Skin epidermis (tissue), 12 donors: ENCODE data around the gene SMS.

ENCODE experiments used
- H3K27ac ChIP-seq, 21 experiments: fragments of 200-600 bp; sonication (generic) in 11 of 21; one replicate each; pipeline ENCODE4 v1.5.0; 2020; ENCODE audit warnings: mild to moderate bottlenecking in 3 of 21, inconsistent platforms in 2 of 21, moderate library complexity in 2 of 21
- H3K4me3 ChIP-seq, 7 experiments: fragments of 200-600 bp; sonication (generic) in 2 of 7; one replicate each; pipeline ENCODE4 v1.5.0; 2020; ENCODE audit warnings: inconsistent platforms in 2 of 7, mild to moderate bottlenecking in 2 of 7, moderate library complexity in 1 of 7

The SMS gene

DNA sequence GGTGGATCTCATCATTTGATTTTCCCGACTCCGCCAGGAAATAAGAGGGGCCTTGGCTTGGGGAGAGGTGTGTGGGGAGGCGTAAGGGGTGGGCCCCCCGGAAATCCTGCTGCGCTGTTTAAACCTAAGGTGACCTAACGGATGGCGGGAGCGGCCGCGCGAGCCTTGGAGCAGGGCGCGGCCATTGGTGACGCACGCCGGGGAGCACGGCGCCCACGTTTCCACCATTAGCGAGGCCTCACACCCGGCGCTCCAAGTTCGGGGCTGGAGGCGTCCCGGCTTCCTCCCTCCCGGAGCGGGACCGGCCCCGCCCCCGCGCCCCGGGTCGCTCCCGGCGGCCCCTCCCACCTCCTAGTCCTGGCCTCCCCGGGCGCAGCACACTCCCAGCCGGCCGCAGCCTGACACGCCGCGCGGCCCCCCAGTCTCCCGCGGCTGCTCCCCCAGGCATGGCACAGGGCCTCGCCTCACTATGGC lies at the start of gene SMS:
Gene SMS (plus strand): TSS at position 354 of the 474 bp plus-strand sequence. CDS start 116 bp downstream, at position 470.
- H3K4me3 ChIP-seq, result peak within 1 kb of the TSS; percentile 40 to 58 (median 51)

DNA sequence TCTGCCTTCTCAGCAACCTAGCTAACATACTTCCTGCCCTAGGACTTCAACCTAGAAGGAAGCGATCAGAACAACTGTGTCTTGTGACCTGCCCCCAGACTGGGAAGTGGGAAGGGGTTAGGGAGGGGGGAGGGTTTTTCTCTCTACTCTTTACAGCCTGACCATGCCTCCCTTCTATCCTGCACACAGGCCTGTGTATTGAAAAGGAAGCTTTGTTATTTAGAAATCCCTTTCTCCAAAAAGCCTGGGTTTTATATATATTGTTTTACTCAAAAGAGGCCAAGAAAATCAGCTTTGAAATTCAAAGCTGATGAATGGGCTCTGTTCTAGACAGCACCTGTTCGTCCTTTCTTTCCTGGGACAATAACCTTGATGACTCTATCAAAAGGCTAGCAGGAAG lies 35.2 kb upstream of the SMS start:
- Histone ChIP-seq H3K4me3 (no peak overlapping the region), H3K27ac (no peak overlapping the region)

More for the DNA sequence above, at the start of gene SMS:
- peak within 1 kb of the TSS in 16 of 21 experiments; percentile 6 to 80 (median 60) for H3K27ac ChIP-seq

DNA sequence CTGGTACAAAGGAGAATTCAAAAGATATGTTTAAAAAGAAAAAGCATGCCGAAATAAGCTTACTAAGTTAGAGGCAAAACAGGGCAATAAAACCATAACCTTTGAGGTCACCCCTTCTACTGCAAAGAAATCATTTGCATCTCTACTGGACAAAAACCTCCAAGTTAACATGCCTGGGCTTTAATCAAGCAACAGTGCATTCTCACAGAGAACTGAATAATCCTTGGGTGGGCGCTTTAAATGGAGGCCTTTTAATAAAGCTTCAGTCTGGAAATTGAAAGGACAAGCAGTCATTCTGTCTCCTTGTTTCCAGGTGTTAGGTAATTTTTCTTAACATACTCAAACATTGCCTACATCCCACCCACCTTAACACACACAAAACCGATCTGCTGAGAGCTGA lies 34.6 kb upstream of the SMS start:
- Histone ChIP-seq H3K4me3 (no peak overlapping the region), H3K27ac (no peak overlapping the region)

GRCh38 chrX:21907260-21907659 lies 33.2 kb upstream of the SMS start:
- H3K27ac ChIP-seq, result no peak overlapping the region
- no peak overlapping the region for H3K4me3 ChIP-seq

- Histone ChIP-seq H3K27ac (no peak overlapping the region), H3K4me3 (no peak overlapping the region)
These were observed 29.0 kb upstream of the SMS start for GRCh38 chrX:21911481-21911880.

DNA sequence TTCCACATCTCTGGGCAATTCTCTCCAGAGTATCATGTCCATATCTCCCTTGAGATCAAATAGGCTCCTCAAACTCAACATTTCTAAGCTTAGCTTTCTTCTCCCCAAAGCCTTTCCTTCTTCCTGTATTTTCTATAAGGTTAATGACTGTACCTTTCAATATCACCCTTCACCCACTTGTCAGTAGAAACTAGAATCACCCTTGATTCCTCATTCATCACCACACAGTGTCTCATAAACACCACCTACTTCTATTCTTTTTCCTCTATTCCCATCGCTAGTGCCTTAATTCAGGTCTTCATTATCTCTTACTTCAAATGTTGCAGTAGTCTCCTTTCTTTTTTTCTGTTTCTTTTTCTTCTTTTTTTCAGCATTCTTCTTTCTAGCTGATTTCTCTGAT lies 28.3 kb upstream of the SMS start:
- H3K4me3 ChIP-seq, result no peak overlapping the region
- H3K27ac ChIP-seq, result no peak overlapping the region

- no peak overlapping the region for H3K27ac ChIP-seq
- no peak overlapping the region for H3K4me3 ChIP-seq
These were observed 27.5 kb upstream of the SMS start for GRCh38 chrX:21912989-21913388.

- Histone ChIP-seq H3K4me3 (no peak overlapping the region), H3K27ac (peak overlapping the region in 2 of 21 experiments; percentile 27 to 44)
These were observed 14.4 kb upstream of the SMS start for GRCh38 chrX:21926116-21926515.

GRCh38 chrX:21926527-21927278 lies 13.8 kb upstream of the SMS start:
- H3K4me3 ChIP-seq, result no peak overlapping the region
- H3K27ac ChIP-seq, result peak overlapping the region in 2 of 21 experiments; percentile 27 to 44

GRCh38 chrX:21929209-21929608 lies 11.3 kb upstream of the SMS start:
- Histone ChIP-seq H3K27ac (no peak overlapping the region), H3K4me3 (no peak overlapping the region)

DNA sequence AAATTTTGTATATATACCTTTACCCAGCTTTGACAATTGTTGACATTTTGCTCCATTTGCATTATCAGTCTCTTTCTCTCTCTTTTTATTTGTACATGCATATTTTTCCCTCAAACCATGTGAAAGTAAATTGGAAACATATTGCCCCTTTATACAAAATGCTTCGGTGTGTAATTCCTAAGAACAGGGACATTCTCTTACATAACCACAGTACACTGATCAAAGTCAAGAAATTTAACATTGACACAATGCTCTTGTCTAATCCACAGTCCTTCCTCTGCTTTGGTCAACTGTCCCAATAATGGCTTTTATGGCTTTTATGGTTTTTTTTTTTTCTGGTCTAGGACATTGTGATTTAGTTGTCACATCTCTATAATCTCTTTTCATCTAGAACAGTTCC lies 9.5 kb upstream of the SMS start:
- H3K27ac ChIP-seq, result no peak overlapping the region
- H3K4me3 ChIP-seq, result no peak overlapping the region

- H3K27ac ChIP-seq, result peak overlapping the region in 3 of 21 experiments; percentile 3 to 63 (median 58)
- H3K4me3 ChIP-seq, result no peak overlapping the region
These were observed 8.1 kb upstream of the SMS start for GRCh38 chrX:21932292-21933002.

DNA sequence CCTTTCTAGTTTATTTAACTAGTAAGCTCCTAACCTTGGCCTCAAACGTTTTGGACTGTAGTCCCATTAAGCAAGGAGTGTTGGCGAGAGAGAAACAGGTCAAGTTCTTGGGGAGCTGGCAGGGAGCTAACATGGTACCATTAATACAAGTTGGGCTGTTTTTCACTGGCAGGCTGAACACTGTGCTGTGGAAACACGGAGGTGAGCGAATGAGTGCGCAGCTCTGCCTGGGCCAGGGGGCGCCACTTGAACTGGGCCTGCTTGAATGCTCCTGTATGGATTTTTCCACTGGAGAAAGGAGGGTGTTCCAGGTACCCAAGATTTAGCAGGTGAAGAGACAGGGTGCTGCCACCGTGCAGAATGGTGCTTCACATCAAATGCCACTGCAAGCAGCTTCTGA lies 7.4 kb upstream of the SMS start:
- peak overlapping the region in 2 of 21 experiments; percentile 7 to 16 for H3K27ac ChIP-seq
- no peak overlapping the region for H3K4me3 ChIP-seq

DNA sequence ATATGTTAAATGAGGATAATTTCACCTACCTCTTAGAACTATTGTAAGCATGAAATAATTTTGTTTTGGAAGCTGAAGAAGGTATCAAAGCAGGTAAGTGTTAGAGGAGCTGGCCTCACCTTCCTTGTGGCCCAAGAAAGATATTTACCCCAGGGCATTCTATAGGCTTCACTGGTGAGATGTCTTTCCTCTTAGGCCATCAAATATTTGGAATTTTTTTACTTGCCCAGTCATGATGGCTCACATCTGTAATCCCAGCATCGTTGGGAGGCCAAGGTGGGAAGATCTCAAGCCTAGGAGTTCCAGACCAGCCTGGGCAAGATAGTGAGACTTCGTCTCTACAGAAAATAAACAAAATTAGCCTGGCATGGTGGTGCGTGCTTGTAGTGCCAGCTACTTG lies 6.1 kb upstream of the SMS start:
- Histone ChIP-seq H3K27ac (no peak overlapping the region), H3K4me3 (no peak overlapping the region)

DNA sequence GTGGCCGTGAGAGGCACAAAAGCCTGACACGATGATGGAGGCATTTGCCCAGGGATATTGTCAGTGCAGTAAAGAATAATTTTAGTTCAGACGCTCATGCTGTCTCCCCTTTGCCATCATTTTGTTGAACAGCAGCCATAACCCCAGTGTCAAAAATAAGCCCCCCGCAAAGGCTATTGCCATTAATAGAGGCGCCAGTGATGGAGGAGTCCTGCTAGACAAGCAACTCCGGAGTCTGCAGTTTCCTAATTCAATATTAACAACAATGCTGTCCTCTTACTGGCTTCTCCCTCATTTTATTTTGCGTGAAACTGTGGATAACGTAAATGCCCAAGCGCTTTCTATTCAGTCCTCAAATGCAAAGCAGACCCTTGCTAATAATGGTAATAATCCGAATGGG lies 603 bp upstream of the SMS start:
- Histone ChIP-seq H3K27ac (peak overlapping the region in 13 of 21 experiments; percentile 5 to 80 (median 61)), H3K4me3 (peak overlapping the region in 4 of 7 experiments; percentile 45 to 58 (median 52))

GRCh38 chrX:21943460-21944135 lies 3.1 kb downstream of the SMS start:
- Histone ChIP-seq H3K27ac (peak overlapping the region in 3 of 21 experiments; percentile 38 to 76 (median 49)), H3K4me3 (no peak overlapping the region)

- no peak overlapping the region for H3K4me3 ChIP-seq
- peak overlapping the region in 2 of 21 experiments; percentile 44 to 49 for H3K27ac ChIP-seq
These were observed 3.7 kb downstream of the SMS start for GRCh38 chrX:21944136-21944615.

DNA sequence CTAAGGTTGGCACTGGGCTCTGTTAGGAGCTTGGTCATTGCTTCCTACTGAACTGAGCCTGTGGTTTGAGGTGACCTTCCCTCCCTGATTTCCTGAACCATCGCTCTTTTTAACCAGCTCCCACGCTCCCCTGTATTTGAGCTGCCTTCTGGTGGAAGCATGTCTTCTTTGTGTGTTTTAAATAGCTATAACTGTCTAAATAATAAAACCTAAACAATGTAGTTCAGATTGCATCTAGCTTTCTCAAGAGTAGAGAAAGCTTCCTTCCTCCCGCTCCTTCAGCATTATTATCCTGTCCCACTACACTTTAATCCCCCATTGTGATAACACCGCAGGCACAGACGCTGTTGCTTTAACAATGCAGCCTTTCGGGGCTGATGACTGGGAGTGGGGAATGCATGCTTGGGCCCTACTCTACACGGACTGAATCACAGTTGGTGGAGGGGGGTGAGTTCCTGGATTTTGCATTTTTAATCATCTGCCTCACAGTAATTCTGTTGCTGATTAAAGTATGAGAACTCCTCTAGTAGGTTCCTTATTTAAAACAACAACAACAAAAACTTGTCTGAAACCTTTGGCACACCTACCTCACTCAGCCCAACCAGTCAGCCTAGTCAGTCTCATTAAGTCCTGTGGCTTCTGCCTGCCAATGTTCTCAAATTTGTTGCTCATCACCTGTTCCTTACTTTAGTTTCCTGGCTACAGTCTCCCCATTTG lies 6.6 kb downstream of the SMS start:
- H3K27ac ChIP-seq, result peak overlapping the region in 7 of 21 experiments; percentile 5 to 77 (median 33)
- H3K4me3 ChIP-seq, result no peak overlapping the region

- Histone ChIP-seq H3K27ac (peak overlapping the region in 5 of 21 experiments; percentile 5 to 35 (median 31)), H3K4me3 (no peak overlapping the region)
These were observed 7.2 kb downstream of the SMS start for GRCh38 chrX:21947671-21948070.
